Activated gamma-delta T cell (primary cell): Measurements from ENCODE around the gene OST4.
"Not testable (repeated sequence)": the region's sequence is repeated elsewhere in the genome, so short reads cannot be mapped to it uniquely, and the experiment has no call there.

Experiments used
- DNase-seq: peaks from one replicate; lab custom pipeline; 2025; lab: John Stamatoyannopoulos, UW

Gene OST4

DNA sequence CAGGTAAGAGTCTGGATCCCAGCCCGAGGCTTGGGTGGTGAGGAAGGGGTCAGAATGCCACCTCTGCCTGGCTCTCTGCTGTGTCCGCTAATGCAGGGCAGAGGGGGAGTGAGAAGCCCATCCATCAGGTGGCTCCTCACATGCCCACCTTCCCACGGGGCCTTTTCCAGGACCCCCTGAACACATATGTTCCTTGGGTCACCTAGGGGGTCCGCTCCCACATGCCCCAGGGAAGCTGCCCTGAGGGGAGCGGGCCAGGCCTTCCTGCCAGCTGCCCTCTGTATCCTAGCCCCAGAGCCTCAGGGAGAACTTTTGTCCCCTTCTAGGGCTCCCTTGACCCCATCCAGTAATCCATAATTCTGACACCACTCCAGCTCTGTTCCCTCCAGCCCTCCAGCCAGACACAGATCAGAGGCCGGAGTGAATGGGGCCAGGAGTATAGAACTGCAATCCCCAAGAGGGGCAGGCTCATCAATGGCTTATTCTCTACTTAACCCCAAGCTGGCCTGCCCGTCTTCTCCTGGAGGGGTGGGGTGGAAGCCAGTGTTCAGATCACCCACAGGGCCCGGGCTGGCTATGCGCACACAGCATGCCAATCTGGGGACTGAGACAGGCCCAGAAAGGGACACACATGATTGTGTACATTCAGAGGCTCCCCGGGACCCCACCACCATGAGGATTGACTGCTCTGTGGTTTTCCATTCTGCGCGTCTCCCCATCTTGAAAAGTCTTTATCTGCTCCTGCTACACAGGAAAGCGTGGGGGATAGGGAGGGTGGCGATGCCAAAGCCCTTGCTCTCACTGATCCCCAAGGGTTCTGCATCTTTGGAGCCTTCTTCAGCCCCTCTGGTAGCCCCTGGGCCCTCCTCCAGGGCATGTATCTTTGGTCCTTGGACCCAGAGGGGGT, 8.0 kb upstream of the OST4 start:
- DNase-seq: no peak

DNA sequence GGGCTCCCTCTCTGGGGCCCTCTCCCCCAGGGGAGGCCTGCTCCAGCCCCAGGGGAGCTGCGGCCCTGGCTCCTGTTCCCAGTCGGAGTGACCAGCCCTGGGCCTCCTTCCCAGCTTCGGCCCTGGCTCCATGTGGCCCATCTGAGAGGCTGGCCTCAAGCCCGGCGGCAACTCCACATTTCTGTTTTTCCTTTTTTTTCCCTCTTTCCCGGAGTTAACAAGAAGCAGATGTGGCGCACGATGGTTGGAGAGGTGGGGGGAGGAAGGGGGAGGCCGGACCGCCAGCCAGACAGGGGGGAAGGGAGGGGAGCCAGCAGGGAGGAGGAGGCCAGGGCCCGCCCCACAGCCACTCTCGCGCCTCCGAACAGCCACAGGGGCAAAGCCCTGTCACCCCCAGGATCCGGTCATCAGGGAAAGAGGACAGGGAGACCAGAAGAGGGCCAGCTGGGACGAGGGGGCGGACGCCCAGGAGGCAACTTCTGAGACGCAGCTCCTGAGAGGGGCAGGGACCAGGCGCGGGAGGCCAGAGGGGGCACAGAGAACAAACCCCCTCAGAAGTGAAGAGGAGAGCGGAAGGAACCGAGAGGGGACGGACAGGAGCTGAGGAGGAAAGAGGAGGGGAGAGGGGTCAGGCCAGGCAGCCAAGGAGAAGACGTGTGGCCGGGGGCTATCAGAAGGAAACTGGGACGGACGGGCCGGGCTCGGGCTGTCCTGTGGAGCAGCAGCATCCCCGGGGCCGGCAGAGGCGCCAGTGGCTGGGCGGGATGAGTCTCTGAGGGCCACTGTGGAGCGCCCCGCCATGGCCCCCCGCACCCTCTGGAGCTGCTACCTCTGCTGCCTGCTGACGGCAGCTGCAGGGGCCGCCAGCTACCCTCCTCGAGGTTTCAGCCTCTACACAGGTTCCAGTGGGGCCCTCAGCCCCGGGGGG, 7.1 kb upstream of the OST4 start, which contains the start of gene EMILIN1:
Gene EMILIN1, plus strand, starts transcription at position 349 of the 928 bp plus-strand sequence. Its CDS starts 451 bp downstream, at position 800.
- DNase-seq: no peak

DNA sequence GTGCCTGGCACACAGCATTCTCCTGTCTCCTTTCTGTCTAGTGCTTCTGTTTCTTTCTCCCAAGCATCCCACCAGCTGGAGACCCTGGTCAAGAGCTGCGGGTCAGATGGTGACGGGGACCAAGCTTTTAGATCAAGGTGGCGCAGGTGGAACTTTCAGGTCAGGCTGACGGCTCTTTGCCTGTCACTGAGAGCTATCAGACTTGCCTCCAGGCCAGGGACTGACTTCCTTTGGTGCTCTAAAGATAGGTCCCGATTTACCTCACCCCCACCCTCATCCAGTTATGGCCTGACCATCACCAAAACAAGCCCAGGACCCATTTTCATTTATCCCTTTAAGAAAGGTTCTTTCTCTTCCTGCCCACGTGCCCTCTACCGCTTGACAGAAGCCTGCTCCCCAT, 5.8 kb upstream of the OST4 start:
- no peak for DNase-seq

DNA sequence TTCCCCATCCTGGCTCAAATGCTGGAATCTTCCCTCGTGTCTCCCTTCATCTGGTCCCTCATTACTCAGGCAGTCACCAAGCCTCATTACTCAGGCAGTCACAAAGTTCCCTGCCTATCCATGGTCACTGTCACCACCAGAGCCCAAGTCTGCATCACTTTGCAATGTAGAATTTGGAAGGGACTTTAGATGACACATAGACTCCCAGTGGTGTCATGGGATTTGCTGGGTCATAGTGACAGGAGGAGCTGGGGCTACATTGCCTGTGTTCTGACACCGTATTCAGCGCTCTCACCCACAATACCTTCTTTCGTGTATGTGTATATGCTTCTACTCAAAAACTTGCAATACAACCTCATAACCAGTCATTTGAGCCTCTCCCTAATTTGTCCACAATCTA, 4.9 kb upstream of the OST4 start:
- no peak for DNase-seq

DNA sequence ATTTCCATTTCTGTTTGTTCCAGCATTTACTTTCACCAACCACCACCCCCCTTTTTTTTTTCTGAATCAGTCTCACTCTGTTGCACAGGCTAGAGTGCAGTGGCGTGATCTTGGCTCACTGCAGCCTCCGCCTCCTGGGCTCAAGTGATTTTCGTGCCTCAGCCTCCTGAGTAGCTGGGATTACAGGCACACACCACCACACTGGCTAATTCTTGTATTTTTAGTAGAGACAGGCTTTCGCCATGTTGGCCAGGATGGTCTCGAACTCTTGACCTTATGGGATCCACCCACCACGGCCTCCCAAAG, 4.1 kb upstream of the OST4 start:
- DNase-seq: not testable (repeated sequence)

DNA sequence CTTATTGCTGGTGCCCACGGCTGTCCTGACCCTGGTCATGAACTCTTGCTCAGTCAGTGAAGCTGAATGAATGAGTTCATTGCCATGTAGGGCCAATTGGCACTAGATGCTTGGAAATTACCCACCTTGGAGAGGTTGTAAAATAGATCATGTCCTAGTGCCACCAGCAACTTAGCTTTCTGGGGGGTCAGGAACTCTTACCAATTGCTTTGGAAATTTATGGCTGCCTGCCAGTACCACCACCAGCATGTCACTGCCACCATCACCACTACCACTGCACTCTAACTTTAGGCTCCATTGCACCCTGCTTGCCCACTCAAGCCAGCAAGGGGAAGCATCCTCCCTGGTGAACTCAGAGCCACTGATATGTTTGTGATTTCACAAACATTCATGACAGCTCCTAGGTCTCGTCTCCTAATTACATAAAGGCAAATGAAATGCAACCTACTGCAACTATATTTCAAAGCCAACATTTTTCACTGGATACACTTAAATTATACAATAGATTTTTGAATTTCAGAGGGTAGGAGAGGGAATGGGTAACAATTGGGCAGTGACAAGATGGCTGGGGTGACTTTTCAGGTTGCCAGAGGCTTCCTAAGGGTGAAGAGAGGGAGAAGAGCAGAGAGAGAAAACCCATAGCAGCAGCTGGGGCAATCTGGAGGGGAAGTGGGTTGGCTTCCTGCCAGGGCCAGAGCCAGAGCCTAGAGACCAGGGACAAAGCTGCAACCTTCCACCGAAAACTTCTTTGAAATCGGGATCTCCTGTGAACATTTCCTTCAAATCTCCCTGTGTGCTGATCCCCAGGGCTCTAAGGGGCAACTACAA, 3.5 kb upstream of the OST4 start:
- no peak for DNase-seq

DNA sequence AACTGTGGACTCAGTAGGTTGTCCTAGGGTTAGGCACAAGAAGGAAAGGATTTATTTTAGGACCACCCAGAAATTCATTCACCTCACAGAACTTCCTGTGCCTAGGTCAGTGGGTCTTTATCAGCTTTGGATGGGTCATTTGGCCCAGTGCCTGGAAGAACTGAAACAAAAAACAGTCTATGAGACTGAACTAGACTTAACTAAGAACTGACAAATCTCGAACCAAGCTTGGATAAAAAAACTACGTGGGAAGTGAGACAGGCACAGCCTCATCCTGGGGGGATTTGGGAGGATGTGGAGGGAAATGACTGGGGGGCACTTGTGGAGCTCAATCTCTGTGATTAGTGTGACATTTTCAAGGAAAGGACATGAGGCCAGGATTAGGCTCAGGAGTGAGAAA, 2.3 kb upstream of the OST4 start:
- no peak for DNase-seq

DNA sequence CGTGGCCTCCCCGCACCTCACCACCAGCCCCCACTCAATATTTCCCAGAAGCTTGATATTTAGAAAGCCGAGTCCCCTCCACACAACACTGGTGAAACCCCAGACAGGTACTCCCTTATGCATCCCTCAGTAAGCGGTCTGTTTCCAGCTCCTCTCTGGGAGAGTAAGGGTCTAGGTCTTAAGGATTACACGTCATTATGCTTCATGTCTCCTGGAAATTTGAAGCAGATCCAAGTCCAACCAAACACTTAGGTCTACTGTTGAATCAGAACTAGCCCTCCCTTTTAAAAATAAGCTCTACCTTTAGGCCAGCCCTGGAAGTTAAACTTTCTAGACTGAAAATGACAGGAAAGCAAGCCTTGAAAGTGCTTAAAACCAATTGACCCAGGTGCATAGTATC, 1.5 kb upstream of the OST4 start:
- no peak for DNase-seq

DNA sequence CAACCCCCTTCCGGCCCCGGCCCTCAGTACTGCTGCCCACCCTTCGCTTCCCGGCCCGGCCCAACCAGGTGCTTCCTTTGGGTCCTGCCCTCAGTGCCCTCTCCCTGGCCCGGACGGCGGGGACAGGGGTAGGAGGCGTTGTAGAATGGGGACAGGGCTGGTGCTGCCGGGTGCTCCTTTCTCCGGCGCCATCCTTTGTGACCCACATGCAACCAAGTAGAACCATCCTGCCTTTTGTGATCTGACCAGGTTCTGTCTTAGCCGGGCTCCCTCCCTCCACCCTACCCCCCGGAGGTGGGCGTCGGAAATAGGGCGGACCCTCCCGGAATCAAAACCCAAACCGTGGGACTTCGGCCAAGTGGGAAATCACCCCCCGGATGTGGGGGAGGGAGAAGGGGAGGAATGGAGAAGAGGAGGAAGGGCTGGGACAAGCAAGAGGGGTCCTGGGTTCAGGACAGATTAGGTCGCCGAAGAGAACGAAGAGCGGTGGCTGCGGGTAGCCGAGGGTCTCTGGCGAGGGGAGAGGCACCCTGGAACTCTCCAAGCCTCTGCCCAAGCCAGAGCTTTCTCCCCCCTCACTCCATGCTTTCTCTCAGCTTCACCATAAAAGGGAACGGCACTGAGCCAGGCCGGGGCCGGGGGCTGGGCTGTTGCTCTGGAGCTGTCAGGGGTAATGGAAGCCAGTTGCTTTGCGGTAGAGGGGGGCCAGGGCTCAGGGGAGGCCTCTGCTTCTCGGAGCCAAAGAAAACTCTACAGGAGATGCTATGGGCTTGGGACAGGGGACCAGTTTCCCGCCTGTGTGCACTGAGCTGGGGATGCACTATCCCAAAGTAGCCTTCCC, 756 bp upstream of the OST4 start:
- no peak for DNase-seq

DNA sequence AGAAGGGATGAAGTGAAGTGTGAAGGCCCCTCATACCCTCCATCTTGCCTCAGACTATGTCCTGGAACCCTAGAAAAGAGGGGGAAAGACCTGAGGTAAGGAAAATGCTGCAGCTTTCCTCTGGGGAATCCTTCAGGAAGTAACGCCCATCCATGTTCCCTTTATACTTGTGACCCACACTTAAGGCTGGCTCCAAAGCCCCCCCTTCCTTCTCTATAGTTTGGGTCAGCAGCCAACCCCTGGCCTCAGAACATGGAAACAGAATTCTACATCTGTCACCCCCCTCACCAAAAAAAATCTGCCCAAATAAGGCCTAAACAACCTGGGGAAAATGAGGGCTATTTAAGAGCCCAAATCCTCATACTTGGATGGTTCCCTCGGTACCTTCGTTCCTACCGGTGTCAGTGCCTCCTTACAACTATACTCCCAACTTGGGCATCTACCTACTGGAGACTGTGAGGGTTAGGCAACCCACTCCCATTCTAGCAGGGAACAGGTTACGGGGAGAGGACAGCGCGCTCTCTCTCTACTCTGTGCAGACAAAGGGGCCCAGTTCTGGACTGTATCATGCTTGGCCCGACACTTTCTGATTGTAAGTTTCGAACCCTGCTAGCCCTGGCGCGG, 689 bp downstream of the OST4 start:
- DNase-seq: no peak

DNA sequence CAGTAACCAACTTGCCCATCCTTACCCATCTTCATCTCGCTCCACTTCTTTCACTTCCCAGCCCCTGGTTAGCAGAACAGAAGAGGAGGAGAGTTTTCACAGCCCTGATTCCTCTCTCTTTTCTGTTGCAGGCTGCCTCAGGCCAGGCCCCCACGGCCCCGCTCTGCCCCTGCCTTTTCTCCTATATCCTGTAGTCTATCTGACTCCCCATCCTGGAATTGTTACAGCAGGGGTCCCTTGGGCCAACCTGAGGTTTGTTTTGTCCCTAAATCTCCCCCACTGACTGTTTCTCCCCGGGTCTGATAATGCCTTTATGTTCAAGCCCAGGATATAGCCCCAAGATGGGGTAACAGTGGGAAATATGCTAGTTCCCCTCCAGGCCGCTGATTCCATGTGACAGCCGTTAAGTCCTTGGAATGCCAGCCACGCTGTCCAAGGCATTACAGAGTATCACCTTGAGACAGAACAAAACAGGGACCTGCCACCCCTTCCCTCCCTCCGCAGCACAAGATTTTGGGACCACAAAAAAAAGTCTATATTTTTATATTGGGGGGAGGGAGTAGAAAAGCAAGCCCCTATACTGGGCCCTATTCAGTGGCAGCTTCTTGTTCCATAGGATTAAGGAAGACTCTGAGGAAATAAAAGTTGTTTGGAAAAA, 1.4 kb downstream of the OST4 start:
- DNase-seq: no peak

DNA sequence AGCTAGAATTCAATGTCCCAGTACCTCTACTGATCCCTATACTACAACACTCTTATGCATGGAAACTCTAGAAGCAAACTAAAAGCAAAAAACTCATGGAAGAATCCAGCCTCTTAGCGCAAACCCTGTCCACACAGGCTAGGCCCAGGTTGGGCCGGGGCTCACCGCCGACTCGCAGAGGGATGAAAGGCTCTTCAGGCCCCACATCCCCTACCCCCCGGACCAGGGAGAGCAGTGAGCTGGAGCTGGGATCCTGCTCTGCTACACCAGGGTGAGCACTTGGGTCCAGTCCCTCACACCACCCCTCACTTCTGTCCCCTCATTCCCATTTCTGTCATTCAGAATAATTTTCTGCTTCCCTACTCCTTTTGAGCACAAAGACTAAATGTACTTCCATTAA, 2.0 kb downstream of the OST4 start:
- no peak for DNase-seq

DNA sequence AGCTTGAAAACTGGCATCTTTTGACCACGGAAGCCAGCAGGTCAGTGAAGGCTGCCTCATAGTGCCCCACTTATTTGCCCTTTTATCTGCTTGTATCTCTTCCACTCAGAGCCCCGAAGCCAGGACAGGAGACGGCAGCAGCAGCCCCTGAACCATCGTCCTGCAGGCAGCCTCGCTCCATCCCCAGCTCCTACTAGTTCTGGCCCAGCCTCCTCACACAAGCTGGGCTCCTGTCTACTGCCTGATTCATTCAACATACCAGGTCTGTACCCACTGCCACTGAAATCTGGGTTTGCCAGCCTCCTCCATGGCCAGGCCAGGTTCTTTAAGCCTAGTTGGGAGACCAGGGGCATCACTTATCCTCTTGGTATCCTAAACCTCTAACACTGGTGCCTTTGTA, 4.1 kb downstream of the OST4 start:
- no peak for DNase-seq

DNA sequence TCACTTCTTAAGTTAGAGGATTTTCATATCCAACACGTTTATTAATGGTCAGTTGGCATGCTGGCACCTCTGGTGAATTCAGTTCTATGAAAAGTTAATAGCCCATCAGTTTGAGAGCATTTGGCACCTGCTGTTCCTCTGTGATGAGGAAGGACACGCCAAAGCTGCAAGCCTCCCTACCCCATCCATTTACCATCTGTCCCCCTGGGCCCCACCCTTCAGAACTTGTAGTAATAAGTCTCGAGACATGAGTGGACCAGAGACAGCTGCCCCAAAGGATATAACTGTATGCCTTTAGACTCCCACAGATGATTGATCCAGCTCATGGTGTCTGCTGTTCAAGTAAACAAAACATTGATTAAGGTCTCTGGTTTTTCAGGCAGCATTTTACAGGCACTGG, 6.3 kb downstream of the OST4 start:
- DNase-seq: no peak

DNA sequence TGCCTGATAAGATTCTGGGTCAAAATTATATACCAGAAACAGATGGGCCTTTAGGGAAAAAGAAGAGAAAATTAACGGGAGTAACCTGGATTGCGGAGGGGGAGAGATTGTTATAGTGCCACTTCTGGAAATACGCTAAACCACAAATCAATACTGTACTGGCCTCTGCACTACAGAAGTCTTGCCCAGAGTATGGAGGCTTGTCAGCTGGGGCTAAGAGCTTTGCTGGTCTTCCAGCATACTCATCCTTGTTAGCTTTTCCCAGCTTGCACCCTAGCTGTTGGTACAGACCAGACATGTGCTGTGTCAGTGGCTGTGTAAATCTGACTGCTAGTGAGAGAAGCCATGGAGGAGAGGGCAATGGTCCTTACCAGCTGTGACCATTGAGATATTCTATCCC, 11.1 kb downstream of the OST4 start:
- no peak for DNase-seq

DNA sequence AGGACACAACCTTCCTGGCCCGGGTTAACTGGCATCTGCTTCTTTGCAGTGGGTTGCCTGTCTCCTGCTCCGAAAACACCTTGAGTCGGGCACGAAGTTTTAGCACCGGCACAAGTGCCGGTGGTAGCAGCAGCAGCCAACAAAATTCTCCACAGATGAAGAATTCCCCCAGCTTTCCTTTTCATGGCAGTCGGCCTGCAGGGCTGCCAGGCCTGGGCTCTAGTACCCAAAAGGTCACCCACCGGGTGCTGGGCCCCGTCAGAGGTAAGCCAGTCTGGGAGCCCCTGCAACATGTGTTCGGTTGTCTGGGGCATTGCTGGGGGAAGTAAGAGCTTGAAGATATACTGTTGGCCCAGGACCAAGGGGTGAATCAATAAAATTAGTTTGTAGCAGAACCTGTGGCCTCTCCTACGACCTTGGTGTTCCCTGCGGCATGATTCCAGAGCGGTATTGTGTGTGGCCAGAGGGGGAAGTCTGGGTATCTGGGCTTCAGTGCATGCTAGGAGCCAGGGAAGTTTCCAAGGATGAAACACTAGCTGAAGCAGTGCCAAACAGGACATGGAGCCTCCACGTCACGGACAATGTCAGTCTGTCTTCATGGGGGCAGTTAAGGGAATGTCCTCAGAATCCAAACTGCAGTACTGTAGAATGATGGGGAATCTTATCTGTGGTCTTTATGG, 12.2 kb downstream of the OST4 start:
- DNase-seq: no peak

DNA sequence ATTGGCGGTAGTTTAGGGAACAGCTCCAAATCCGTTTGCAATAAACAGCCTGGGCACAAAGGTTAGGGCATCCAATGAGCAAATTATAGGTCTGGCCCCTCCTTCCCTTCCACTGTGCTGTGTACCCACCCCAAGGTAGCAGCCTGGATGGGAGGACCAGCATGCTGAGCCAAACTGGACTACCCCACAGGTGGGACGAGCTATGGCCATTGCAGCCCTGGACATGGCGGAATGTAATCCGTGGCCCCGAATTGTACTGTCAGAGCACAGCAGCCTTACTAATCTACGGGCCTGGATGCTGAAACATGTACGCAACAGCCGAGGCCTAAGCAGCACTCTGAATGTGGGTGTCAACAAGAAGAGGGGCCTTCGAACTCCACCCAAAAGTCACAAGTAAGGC, 13.2 kb downstream of the OST4 start:
- DNase-seq: no peak

DNA sequence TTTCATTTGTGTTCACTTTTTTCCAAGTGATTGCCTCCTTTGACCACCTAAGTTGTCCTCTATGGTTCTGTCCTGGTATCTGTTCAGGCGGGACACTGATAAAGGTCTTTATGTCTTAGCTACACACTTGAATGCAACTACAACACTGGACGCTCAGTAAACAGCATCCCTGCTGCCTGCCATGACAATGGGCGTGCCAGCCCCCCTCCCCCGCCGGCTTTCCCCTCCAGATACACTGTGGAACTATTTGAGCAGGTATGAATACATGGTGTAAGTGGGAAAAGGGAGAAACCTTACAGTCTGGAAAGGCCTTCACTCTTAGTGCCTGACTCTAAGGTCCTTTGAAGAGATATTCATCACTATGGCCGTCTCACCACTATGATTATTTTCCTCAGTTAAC, 14.3 kb downstream of the OST4 start:
- no peak for DNase-seq

DNA sequence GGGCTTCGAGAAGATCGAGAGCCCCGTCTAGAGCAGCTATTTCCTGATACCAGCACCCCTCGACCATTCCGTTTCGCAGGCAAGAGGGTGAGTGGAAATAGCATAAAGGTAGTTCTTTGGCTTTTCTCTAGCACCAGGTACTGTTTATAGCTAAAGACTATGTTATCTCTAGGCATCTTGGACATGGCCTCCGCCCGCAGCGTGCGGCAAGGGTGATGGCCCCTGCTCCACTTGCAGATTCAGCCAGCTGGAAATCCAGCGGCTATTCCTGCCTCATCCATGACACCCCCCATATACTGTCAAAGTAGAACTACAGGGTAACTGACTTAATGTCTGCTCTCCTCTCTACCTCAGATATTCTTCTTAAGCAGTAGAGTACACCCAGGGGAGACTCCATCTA, 16.7 kb downstream of the OST4 start:
- no peak for DNase-seq

DNA sequence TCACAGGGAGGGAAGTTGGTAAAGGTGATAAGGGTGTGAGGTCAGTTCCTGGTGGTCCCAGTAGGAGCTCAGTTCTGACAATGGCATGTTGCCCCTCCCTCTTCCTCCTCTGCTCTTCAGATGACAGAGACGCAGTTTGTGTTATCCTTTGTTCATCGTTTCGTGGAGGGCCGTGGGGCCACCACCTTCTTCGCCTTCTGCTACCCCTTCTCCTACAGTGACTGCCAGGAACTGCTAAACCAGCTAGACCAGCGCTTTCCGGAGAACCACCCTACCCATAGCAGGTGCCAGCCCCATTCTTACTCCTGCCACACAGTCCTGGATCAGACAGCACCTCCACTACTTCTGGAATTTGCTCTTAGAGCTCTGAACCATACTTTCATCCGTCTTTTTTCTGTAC, 17.7 kb downstream of the OST4 start:
- DNase-seq: no peak
